HEK293 (cell line): ENCODE results near the gene EMC6.

Experiments used
- CTCF ChIA-PET: fragments of 350-600 bp; formaldehyde crosslinking; extraction: SDS; loops from one replicate; lab custom pipeline; 2021; ENCODE audit warnings: antibody characterized with exemption; lab: Yijun Ruan, JAX
- POLR2A ChIA-PET: fragments of 300-600 bp; formaldehyde crosslinking; extraction: SDS; loops from one replicate; lab custom pipeline; 2020; ENCODE audit warnings: antibody characterized with exemption, inconsistent platforms; lab: Yijun Ruan, JAX
- H3K27ac ChIP-seq: fragments of 200-500 bp; sonication (Bioruptor generic); 2 replicates; pipeline ENCODE4 v1.5.1; 2014; ENCODE audit warnings: low read depth, low read length, control low read depth, inconsistent platforms; ENCODE audit errors: extremely low read depth
- H3K36me3 ChIP-seq, 2 experiments: fragments of 200-500 bp in 1 of 2; sonication (Bioruptor generic) in 1 of 2; 1 replicate in 1 of 2; 2 replicates in 1 of 2; pipeline ENCODE4 v1.5.1; 2014 to 2017; ENCODE audit warnings: inconsistent platforms in 2 of 2, low read length in 2 of 2; ENCODE audit not compliant: control insufficient read depth in 2 of 2, insufficient read depth in 1 of 2
- H3K4me1 ChIP-seq: fragments of 200-500 bp; sonication (Bioruptor generic); 2 replicates; pipeline ENCODE4 v1.5.1; 2014; ENCODE audit warnings: mild to moderate bottlenecking, low read length, inconsistent platforms; ENCODE audit not compliant: control insufficient read depth, insufficient read depth
- H3K4me3 ChIP-seq: 2 replicates; pipeline ENCODE4 v1.5.1; 2011; ENCODE audit warnings: low read depth, mild to moderate bottlenecking, control low read depth, low read length, moderate library complexity
- H3K9me3 ChIP-seq: fragments of 200-500 bp; sonication (Bioruptor generic); 2 replicates; pipeline ENCODE4 v1.5.1; 2014; ENCODE audit warnings: low read depth, low read length, inconsistent platforms; ENCODE audit not compliant: control insufficient read depth, insufficient read depth
- AEBP2 ChIP-seq: fragments of 450-650 bp; formaldehyde crosslinking; IDR thresholded peaks from 2 replicates; pipeline ENCODE4 v1.5.1; 2016; ENCODE audit warnings: missing biosample characterization, missing genetic modification characterization, borderline replicate concordance
- ATF2 ChIP-seq: fragments of 450-650 bp; formaldehyde crosslinking; IDR thresholded peaks from 2 replicates; pipeline ENCODE4 v1.5.1; 2016; ENCODE audit warnings: missing biosample characterization, missing genetic modification characterization, low read depth
- GLIS1 ChIP-seq: fragments of 450-650 bp; formaldehyde crosslinking; IDR thresholded peaks from 2 replicates; pipeline ENCODE4 v1.5.1; 2016; ENCODE audit warnings: missing biosample characterization, missing genetic modification characterization
- KLF1 ChIP-seq: fragments of 450-650 bp; formaldehyde crosslinking; IDR thresholded peaks from 2 replicates; pipeline ENCODE4 v1.5.1; 2016; ENCODE audit warnings: missing biosample characterization, missing genetic modification characterization
- PRDM1 ChIP-seq: fragments of 450-650 bp; formaldehyde crosslinking; IDR thresholded peaks from 2 replicates; pipeline ENCODE4; 2016; ENCODE audit warnings: missing biosample characterization, missing genetic modification characterization
- SCRT1 ChIP-seq: fragments of 450-650 bp; formaldehyde crosslinking; IDR thresholded peaks from 2 replicates; pipeline ENCODE4 v1.5.1; 2016; ENCODE audit warnings: missing biosample characterization, missing genetic modification characterization, borderline replicate concordance
- TCF7L2 ChIP-seq: IDR thresholded peaks from 2 replicates; pipeline ENCODE4 v1.6.1; 2011; ENCODE audit warnings: low read depth, mild to moderate bottlenecking, inconsistent platforms, low read length, moderate library complexity, borderline replicate concordance
- ZBTB48 ChIP-seq: fragments of 450-650 bp; formaldehyde crosslinking; IDR thresholded peaks from 2 replicates; pipeline ENCODE4 v1.5.1; 2016; ENCODE audit warnings: missing biosample characterization, missing genetic modification characterization
- ZBTB7A ChIP-seq: fragments of 450-650 bp; formaldehyde crosslinking; IDR thresholded peaks from 2 replicates; pipeline ENCODE4 v1.5.1; 2016; ENCODE audit warnings: low read depth, missing biosample characterization, missing genetic modification characterization
- ZEB2 ChIP-seq: fragments of 450-650 bp; formaldehyde crosslinking; IDR thresholded peaks from 2 replicates; pipeline ENCODE4 v1.5.1; 2016; ENCODE audit warnings: missing biosample characterization, missing genetic modification characterization
- ZFP37 ChIP-seq: fragments of 450-650 bp; formaldehyde crosslinking; IDR thresholded peaks from 2 replicates; pipeline ENCODE4 v1.5.1; 2016; ENCODE audit warnings: missing biosample characterization, missing genetic modification characterization
- ZIC2 ChIP-seq: fragments of 450-650 bp; formaldehyde crosslinking; IDR thresholded peaks from 2 replicates; pipeline ENCODE4 v1.5.1; 2016; ENCODE audit warnings: missing biosample characterization, missing genetic modification characterization
- ZNF16 ChIP-seq: fragments of 450-650 bp; formaldehyde crosslinking; IDR thresholded peaks from 2 replicates; pipeline ENCODE4 v1.5.1; 2016; ENCODE audit warnings: low read depth, missing biosample characterization, missing genetic modification characterization
- ZNF169 ChIP-seq: fragments of 450-650 bp; formaldehyde crosslinking; IDR thresholded peaks from 2 replicates; pipeline ENCODE4 v1.5.1; 2016; ENCODE audit warnings: missing biosample characterization, missing genetic modification characterization
- ZNF211 ChIP-seq: fragments of 450-650 bp; formaldehyde crosslinking; IDR thresholded peaks from 2 replicates; pipeline ENCODE4 v1.5.1; 2016; ENCODE audit warnings: low read depth, missing biosample characterization, missing genetic modification characterization
- ZNF23 ChIP-seq: fragments of 450-650 bp; formaldehyde crosslinking; IDR thresholded peaks from 2 replicates; pipeline ENCODE4 v1.5.1; 2016; ENCODE audit warnings: missing biosample characterization, missing genetic modification characterization, borderline replicate concordance
- ZNF239 ChIP-seq: fragments of 450-650 bp; formaldehyde crosslinking; IDR thresholded peaks from 2 replicates; pipeline ENCODE4 v1.5.1; 2016; ENCODE audit warnings: missing biosample characterization, missing genetic modification characterization
- ZNF26 ChIP-seq: fragments of 450-650 bp; formaldehyde crosslinking; IDR thresholded peaks from 2 replicates; pipeline ENCODE4 v1.5.1; 2016; ENCODE audit warnings: missing biosample characterization, missing genetic modification characterization
- ZNF280C ChIP-seq: fragments of 450-650 bp; formaldehyde crosslinking; IDR thresholded peaks from 2 replicates; pipeline ENCODE4 v1.5.1; 2016; ENCODE audit warnings: missing biosample characterization, missing genetic modification characterization
- ZNF350 ChIP-seq: fragments of 450-650 bp; formaldehyde crosslinking; IDR thresholded peaks from 2 replicates; pipeline ENCODE4 v1.5.0; 2017; ENCODE audit warnings: missing biosample characterization, mild to moderate bottlenecking, missing genetic modification characterization
- ZNF354C ChIP-seq: fragments of 450-650 bp; formaldehyde crosslinking; IDR thresholded peaks from 2 replicates; pipeline ENCODE4 v1.5.1; 2016; ENCODE audit warnings: missing biosample characterization, missing genetic modification characterization, low read depth, borderline replicate concordance
- ZNF37A ChIP-seq: fragments of 450-650 bp; IDR thresholded peaks from 2 replicates; pipeline ENCODE4 v1.5.1; 2018; ENCODE audit warnings: missing biosample characterization, missing genetic modification characterization
- ZNF391 ChIP-seq: fragments of 450-650 bp; formaldehyde crosslinking; IDR thresholded peaks from 2 replicates; pipeline ENCODE4 v1.5.1; 2016; ENCODE audit warnings: low read depth, missing biosample characterization, missing genetic modification characterization, borderline replicate concordance
- ZNF394 ChIP-seq: fragments of 450-650 bp; formaldehyde crosslinking; IDR thresholded peaks from 2 replicates; pipeline ENCODE4 v1.5.1; 2016; ENCODE audit warnings: missing biosample characterization, missing genetic modification characterization, mild to moderate bottlenecking, moderate library complexity, borderline replicate concordance
- ZNF510 ChIP-seq: fragments of 450-650 bp; formaldehyde crosslinking; IDR thresholded peaks from 2 replicates; pipeline ENCODE4 v1.5.1; 2018; ENCODE audit warnings: mild to moderate bottlenecking, missing genetic modification characterization, missing biosample characterization; ENCODE audit not compliant: insufficient replicate concordance
- ZNF521 ChIP-seq: fragments of 450-650 bp; formaldehyde crosslinking; IDR thresholded peaks from 2 replicates; pipeline ENCODE4 v1.5.1; 2017; ENCODE audit warnings: missing biosample characterization, mild to moderate bottlenecking, missing genetic modification characterization
- ZNF561 ChIP-seq: fragments of 450-650 bp; IDR thresholded peaks from 2 replicates; pipeline ENCODE4 v1.5.1; 2018; ENCODE audit warnings: missing biosample characterization, missing genetic modification characterization, borderline replicate concordance
- ZNF585B ChIP-seq: fragments of 450-650 bp; formaldehyde crosslinking; IDR thresholded peaks from 2 replicates; pipeline ENCODE4 v1.5.1; 2016; ENCODE audit warnings: missing biosample characterization, missing genetic modification characterization
- ZNF596 ChIP-seq: fragments of 450-650 bp; IDR thresholded peaks from 2 replicates; pipeline ENCODE4 v1.5.0; 2018; ENCODE audit warnings: missing biosample characterization, mild to moderate bottlenecking, missing genetic modification characterization, moderate library complexity
- ZNF664 ChIP-seq: fragments of 450-650 bp; formaldehyde crosslinking; IDR thresholded peaks from 2 replicates; pipeline ENCODE4 v1.5.1; 2016; ENCODE audit warnings: missing biosample characterization, missing genetic modification characterization
- ZNF677 ChIP-seq: fragments of 450-650 bp; IDR thresholded peaks from 2 replicates; pipeline ENCODE4 v1.5.0; 2018; ENCODE audit warnings: missing biosample characterization, mild to moderate bottlenecking, missing genetic modification characterization, moderate library complexity
- ZNF76 ChIP-seq: fragments of 450-650 bp; formaldehyde crosslinking; IDR thresholded peaks from 2 replicates; pipeline ENCODE4; 2016; ENCODE audit warnings: low read depth, missing biosample characterization, missing genetic modification characterization, borderline replicate concordance

EMC6 gene

GRCh38 chr17:3635474-3636153 lies 33.0 kb upstream of the EMC6 start:
- H3K4me1 ChIP-seq, result peaks cover 2% of the 10 kb centered on the region
- peak overlapping the region; percentile 96 for H3K4me3 ChIP-seq
- no peaks in the 10 kb centered on the region for H3K9me3 ChIP-seq
- POLR2A ChIA-PET, result interaction anchor here (0.5 to 3.8 kb wide), 27 partner anchors 8 to 911 kb away, joined by 3 to 75 read pairs (median 4); partner anchors contain the start of genes EMC6, HASPIN, NCBP3 and TAX1BP3
- CTCF ChIA-PET, result interaction anchor here (1.3 to 1.4 kb wide), 2 partner anchors 12 to 787 kb away, joined by 4 to 5 read pairs; no protein-coding TSS in a partner anchor
- H3K27ac ChIP-seq, result peak overlapping the region; percentile 66; the same call in 1 of the 2 replicates
- peaks cover 2 to 27% of the 10 kb centered on the region in 2 experiments; a peak in 2 of 3 replicates for H3K36me3 ChIP-seq
- no peak for TF ChIP-seq ZNF16 (tag by site-specific recombination)
- peak; percentile 37; the same call in 1 of the 2 replicates for TF ChIP-seq ZNF391 (tag by site-specific recombination)
- no peak for TF ChIP-seq ZNF26 (tag by site-specific recombination)
- TF ChIP-seq KLF1 (tag by site-specific recombination), result no peak
- TF ChIP-seq AEBP2, result no peak
- no peak for TF ChIP-seq ZNF521 (tag by site-specific recombination)
- TF ChIP-seq GLIS1 (tag by site-specific recombination), result peak; percentile 98
- no peak for TF ChIP-seq ZNF510 (tag by site-specific recombination)
- TF ChIP-seq ATF2, result no peak
- TF ChIP-seq ZNF394 (tag by site-specific recombination), result peak; percentile 50; the same call in 1 of the 2 replicates
- no peak for TF ChIP-seq ZNF350 (tag by site-specific recombination)
- TF ChIP-seq ZBTB48 (tag by site-specific recombination), result peak; percentile 95
- no peak for TF ChIP-seq TCF7L2
- TF ChIP-seq PRDM1 (tag by site-specific recombination), result no peak
- peak; percentile 78 for TF ChIP-seq ZIC2 (tag by site-specific recombination)
- no peak for TF ChIP-seq ZFP37
- TF ChIP-seq SCRT1 (tag by site-specific recombination), result no peak
- TF ChIP-seq ZEB2, result 0 out of 2 replicates have a peak, but pooled peaks have one; percentile 14
- no peak for TF ChIP-seq ZNF239 (tag by site-specific recombination)
- no peak for TF ChIP-seq ZBTB7A (tag by site-specific recombination)
- no peak for TF ChIP-seq ZNF664 (tag by site-specific recombination)
- TF ChIP-seq ZNF211 (tag by site-specific recombination), result no peak
- peak; percentile 42; the same call in 1 of the 2 replicates for TF ChIP-seq ZNF76 (tag by site-specific recombination)
- TF ChIP-seq ZNF354C, result no peak
- TF ChIP-seq ZNF561 (tag by site-specific recombination), result no peak
- 0 out of 2 replicates have a peak, but pooled peaks have one; percentile 19 for TF ChIP-seq ZNF677 (tag by site-specific recombination)
- TF ChIP-seq ZNF585B (tag by site-specific recombination), result no peak
- no peak for TF ChIP-seq ZNF37A (tag by site-specific recombination)
- no peak for TF ChIP-seq ZNF280C (tag by site-specific recombination)
- no peak for TF ChIP-seq ZNF596
- no peak for TF ChIP-seq ZNF169 (tag by site-specific recombination)
- no peak for TF ChIP-seq ZNF23 (tag by site-specific recombination)
